GM19395 (cell line): ENCODE results near the gene NRDC.
"Not testable (repeated sequence)": the region's sequence is repeated elsewhere in the genome, so short reads cannot be mapped to it uniquely, and the experiment has no call there.

ENCODE experiments used
- ATAC-seq: cut with Tn5 transposase; IDR thresholded peaks from one replicate; pipeline ENCODE4 v1.9.1; 2021; ENCODE audit warnings: mild to moderate bottlenecking, moderate library complexity; ENCODE audit not compliant: unreplicated experiment

Gene NRDC

GRCh38 chr1:51850420-51851223, 27.9 kb downstream of the NRDC start:
- no peak for ATAC-seq

GRCh38 chr1:51847294-51847920, 31.1 kb downstream of the NRDC start:
- no peak for ATAC-seq

GRCh38 chr1:51843948-51844347, 34.6 kb downstream of the NRDC start:
- no peak for ATAC-seq

GRCh38 chr1:51842261-51842660, 36.3 kb downstream of the NRDC start:
- no peak for ATAC-seq

GRCh38 chr1:51840743-51841461, 37.6 kb downstream of the NRDC start:
- no peak for ATAC-seq

GRCh38 chr1:51840182-51840581, 38.3 kb downstream of the NRDC start:
- ATAC-seq, result no peak

GRCh38 chr1:51839094-51839493, 39.4 kb downstream of the NRDC start:
- ATAC-seq, result no peak

GRCh38 chr1:51837243-51837642, 41.3 kb downstream of the NRDC start:
- ATAC-seq, result no peak

GRCh38 chr1:51833700-51834099, 44.8 kb downstream of the NRDC start:
- no peak for ATAC-seq

GRCh38 chr1:51829058-51829457, 49.5 kb downstream of the NRDC start:
- ATAC-seq, result no peak

GRCh38 chr1:51819810-51820209, 58.7 kb downstream of the NRDC start:
- no peak for ATAC-seq

GRCh38 chr1:51819021-51819420, 59.5 kb downstream of the NRDC start:
- ATAC-seq, result not testable (repeated sequence)

GRCh38 chr1:51818487-51818886, 60.0 kb downstream of the NRDC start:
- ATAC-seq, result no peak

GRCh38 chr1:51814513-51814912, 64.0 kb downstream of the NRDC start:
- ATAC-seq, result no peak

- no peak for ATAC-seq
These were observed 79.2 kb downstream of the NRDC start for GRCh38 chr1:51799372-51799771.

- ATAC-seq, result no peak
These were observed 83.7 kb downstream of the NRDC start for GRCh38 chr1:51794868-51795267.

GRCh38 chr1:51794260-51794659, 84.3 kb downstream of the NRDC start:
- no peak for ATAC-seq

- ATAC-seq, result no peak
These were observed 85.7 kb downstream of the NRDC start for GRCh38 chr1:51792864-51793263.

GRCh38 chr1:51791888-51792287, 86.6 kb downstream of the NRDC start:
- ATAC-seq, result no peak

- no peak for ATAC-seq
These were observed 88.1 kb downstream of the NRDC start for GRCh38 chr1:51790385-51790784.

- ATAC-seq, result no peak
These were observed 89.2 kb downstream of the NRDC start for GRCh38 chr1:51789342-51789741.

GRCh38 chr1:51788938-51789337, 89.6 kb downstream of the NRDC start:
- ATAC-seq, result no peak
